ENCODE measurements around the gene GSN.

DNA sequence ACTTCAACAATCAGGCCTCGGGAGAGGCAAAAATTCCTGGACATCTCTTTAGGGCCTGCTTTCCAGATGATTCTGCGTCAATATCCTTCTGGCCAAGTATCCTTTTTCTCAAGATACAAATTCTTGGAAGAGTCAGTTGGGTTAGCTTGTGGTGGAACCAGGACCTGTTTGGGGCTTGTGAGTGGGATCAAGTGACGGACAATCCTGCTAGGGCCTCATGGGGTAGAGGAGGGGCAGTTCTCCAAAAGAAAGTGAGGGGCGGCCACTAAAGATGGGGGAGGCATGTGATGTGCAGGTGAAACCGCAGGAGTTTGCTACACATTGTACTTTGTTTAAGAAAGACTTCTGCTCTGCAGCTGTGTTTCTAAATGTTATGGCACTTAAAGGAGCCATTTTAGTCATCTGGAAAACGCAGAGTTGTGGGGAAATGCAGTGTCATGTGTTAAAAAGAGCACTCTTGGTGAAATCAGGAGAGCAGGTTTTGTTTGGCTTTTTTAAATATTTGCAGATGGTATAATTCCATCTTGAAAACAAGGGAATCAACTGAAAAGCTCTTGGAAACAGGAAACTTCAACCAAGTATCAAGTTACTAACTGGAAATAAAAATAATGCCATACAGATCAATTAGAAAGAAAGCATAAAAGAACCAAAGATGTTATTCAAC is 27.4 kb upstream of the GSN start:
- TF ChIP-seq, protein P1, sequence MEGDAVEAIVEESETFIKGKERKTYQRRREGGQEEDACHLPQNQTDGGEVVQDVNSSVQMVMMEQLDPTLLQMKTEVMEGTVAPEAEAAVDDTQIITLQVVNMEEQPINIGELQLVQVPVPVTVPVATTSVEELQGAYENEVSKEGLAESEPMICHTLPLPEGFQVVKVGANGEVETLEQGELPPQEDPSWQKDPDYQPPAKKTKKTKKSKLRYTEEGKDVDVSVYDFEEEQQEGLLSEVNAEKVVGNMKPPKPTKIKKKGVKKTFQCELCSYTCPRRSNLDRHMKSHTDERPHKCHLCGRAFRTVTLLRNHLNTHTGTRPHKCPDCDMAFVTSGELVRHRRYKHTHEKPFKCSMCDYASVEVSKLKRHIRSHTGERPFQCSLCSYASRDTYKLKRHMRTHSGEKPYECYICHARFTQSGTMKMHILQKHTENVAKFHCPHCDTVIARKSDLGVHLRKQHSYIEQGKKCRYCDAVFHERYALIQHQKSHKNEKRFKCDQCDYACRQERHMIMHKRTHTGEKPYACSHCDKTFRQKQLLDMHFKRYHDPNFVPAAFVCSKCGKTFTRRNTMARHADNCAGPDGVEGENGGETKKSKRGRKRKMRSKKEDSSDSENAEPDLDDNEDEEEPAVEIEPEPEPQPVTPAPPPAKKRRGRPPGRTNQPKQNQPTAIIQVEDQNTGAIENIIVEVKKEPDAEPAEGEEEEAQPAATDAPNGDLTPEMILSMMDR (IDR thresholded peaks at IDR 0.05), result no peak
- TF ChIP-seq POLR2A (IDR thresholded peaks at IDR 0.05), result no peak

All from heart left ventricle (tissue), 13 donors.